ENCODE measurements around the gene SHISA4.
"Not testable (repeated sequence)": the region's sequence is repeated elsewhere in the genome, so short reads cannot be mapped to it uniquely, and the experiment has no call there.

DNA sequence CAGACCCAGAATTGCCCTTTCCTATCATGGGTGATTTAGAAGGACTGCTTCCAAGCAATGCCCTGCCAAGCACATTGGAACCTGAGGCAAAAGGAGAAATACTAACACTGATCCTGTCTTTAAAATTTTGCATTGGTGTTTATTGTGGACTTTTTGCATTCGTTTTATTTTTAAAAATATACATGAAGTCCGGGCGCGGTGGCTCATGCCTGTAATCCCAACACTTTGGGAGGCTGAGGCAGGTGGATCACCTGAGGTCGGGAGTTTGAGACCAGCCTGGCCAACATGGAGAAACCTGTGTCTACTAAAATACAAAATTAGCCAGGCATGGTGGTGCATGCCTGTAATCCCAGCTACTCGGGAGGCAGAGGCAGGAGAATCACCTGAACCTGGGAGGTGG, 12.3 kb downstream of the SHISA4 start:
- TF ChIP-seq, protein P1, sequence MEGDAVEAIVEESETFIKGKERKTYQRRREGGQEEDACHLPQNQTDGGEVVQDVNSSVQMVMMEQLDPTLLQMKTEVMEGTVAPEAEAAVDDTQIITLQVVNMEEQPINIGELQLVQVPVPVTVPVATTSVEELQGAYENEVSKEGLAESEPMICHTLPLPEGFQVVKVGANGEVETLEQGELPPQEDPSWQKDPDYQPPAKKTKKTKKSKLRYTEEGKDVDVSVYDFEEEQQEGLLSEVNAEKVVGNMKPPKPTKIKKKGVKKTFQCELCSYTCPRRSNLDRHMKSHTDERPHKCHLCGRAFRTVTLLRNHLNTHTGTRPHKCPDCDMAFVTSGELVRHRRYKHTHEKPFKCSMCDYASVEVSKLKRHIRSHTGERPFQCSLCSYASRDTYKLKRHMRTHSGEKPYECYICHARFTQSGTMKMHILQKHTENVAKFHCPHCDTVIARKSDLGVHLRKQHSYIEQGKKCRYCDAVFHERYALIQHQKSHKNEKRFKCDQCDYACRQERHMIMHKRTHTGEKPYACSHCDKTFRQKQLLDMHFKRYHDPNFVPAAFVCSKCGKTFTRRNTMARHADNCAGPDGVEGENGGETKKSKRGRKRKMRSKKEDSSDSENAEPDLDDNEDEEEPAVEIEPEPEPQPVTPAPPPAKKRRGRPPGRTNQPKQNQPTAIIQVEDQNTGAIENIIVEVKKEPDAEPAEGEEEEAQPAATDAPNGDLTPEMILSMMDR (IDR thresholded peaks at IDR 0.05), result not testable (repeated sequence)
- TF ChIP-seq EZH2 (IDR thresholded peaks at IDR 0.05), result not testable (repeated sequence)

Data from neural progenitor cell (in vitro differentiated cells).